PC-9 (cell line): ENCODE data around the gene YPEL1.

Source experiments
- CTCF ChIP-seq: fragments of 200-600 bp; sonication (generic); conservative IDR thresholded peaks from 2 replicates; pipeline ENCODE4 v1.6.1; 2017; ENCODE audit warnings: mixed run types, antibody characterized with exemption, mild to moderate bottlenecking, moderate library complexity
- EZH2 ChIP-seq: fragments of 200-600 bp; sonication (generic); IDR thresholded peaks from 2 replicates; pipeline ENCODE4 v1.8.0; 2017; ENCODE audit warnings: antibody characterized with exemption, low read depth

- TF ChIP-seq EZH2 = no peak
- no peak for TF ChIP-seq CTCF
These were observed 31.3 kb upstream of the YPEL1 start for GRCh38 chr22:21766691-21767462.
